DMS153 treated with DMSO at 0.1 percent for 48 hours (cell line): ENCODE results near the gene EFNA1.
"Not testable (repeated sequence)": the region's sequence is repeated elsewhere in the genome, so short reads cannot be mapped to it uniquely, and the experiment has no call there.

Experiments used
- DNase-seq: peaks from one replicate; lab custom pipeline; 2025; ENCODE audit not compliant: unreplicated experiment; lab: John Stamatoyannopoulos, UW

EFNA1 gene

DNA sequence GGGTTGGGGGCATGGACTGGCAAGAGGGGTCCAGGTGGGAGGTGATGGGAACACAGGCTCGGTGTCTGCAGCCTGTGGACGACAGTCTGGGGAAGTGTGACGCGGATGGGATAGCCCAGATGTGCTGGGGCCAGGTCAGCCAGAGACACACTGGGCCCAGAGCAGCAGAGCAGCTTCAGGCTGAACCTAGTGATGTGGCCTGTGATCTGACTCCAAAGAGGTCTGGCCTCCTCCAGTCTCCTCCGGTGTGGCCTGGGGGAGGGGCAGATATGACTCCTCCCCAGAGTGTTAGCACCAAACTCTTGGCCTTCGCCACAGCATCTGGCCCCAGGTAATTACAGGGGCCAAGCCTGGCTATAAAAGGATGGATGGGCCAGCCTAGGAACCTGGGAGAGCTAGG lies 35.5 kb upstream of the EFNA1 start:
- DNase-seq: no peak

GRCh38 chr1:155092641-155093040 lies 35.0 kb upstream of the EFNA1 start:
- no peak for DNase-seq

DNA sequence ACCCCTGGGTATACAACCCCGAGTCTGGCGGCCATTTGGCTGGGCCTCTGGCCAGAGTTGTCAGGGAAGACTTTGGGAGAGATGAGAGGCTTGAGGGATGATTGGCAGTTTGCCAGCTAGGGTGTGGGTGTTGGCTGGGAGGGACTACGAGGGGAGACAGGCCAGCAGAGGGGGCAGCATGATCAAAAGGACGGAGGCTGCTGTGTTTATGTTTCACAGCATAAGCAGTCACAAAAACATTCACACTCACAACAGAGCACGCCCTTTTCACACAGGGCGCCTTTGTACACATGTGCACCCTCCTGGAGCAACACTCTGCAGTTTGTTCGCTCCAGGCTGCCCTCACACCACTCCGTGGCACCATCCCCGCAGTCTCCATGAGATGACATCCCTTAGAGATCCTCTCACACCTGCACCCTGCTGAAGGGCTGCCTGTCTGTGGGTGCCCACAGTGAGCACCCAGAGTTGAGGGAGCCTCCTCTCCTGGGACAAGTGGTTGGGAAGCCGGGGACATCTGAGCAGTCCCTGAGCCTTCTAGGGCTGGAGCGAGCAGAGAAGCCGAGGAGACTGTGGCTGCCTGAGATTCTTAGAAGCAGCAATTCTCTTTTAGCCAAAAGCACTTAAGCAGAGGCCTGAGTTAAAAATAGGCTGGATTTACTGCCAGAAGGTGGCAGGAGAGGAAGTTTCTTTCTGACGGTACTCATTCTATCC lies 33.6 kb upstream of the EFNA1 start:
- DNase-seq: no peak

GRCh38 chr1:155094622-155094948 lies 33.1 kb upstream of the EFNA1 start:
- DNase-seq: no peak

- no peak for DNase-seq
Measured at GRCh38 chr1:155099331-155099730, 28.3 kb upstream of the EFNA1 start.

GRCh38 chr1:155103325-155103724 lies 24.4 kb upstream of the EFNA1 start:
- no peak for DNase-seq

DNA sequence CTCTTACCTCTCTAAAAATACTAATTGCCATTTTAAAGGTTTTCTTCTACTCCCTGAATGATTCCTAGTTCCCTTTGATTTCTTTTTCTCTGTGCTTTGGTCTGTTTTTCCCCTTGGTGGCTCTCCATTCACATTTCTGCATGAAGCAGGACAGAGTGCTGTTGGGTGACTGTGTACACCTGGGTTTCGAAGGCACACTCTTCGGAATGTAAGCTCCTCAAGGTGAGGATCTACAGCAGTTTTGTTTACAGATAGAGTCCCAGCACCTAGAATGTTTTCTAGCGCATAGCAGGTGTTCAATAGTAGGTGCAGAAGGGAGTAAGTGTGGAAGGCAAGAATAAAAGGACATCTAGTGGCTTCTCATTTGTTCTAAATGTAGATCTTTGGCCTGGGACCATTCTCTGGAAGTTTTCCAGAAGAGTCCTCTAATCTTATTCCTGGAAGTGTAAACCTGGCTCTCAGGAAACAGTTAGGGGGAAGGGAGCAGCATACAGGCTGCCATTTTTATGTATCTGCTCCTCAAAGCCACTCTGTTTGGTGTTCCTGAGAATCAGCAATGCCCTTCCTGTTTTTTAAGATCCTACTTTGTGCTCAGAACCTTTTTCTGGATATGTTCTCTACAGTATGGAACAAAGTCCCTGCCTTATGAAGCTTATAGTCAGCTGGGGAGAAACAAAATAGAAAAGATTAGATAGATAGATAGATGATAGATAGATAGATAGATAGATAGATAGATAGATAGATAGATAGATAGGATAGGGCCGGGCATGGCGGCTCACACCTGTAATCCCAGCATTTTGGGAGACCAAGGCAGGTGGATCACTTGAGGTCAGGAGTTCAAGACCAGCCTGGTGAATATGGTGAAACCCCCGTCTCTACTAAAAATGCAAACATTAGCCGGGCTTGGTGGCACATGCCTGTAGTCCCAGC lies 22.8 kb upstream of the EFNA1 start:
- no peak for DNase-seq

DNA sequence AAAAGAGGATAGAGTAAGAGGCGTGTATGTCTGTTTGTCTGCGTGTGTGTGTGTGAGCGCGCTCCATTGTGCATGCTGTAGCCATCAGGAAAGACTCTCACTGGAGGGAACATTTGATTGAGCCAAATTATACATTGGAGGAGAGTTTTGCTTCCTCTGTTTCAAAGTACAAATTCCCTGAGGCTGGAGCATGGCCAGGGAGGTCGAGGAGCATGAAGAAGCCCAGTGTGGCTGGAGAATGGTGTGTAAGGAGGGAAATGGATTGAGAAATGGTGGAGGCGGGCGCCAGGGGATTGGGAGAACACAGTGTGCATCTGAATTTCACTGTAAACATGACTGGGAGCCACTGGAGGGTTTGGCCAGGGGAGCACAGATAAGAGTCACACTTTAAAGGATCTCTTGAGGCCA lies 22.1 kb upstream of the EFNA1 start:
- no peak for DNase-seq

DNA sequence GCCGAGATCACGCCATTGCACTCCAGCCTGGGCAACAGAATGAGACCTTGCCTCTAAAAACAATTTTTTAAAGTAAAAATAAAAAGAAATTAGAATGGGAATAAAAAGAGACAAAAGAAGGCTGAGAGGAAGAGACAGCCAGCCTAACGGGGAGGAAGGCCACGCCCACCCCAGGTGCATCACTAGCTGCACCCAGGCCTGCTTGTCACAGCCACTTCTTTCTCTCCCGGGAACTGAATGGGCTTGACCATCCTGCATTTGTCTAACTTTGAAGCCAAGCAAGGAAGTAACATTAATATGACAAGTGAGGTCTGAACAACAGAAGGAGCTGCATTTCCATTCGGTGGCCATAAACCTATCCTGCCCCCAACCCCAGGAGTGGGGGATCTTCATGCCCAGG lies 20.8 kb upstream of the EFNA1 start:
- no peak for DNase-seq

- DNase-seq: no peak
Measured at GRCh38 chr1:155107309-155108264, 20.1 kb upstream of the EFNA1 start.

GRCh38 chr1:155108296-155108695 lies 19.4 kb upstream of the EFNA1 start:
- no peak for DNase-seq

GRCh38 chr1:155110381-155110780 lies 17.3 kb upstream of the EFNA1 start:
- no peak for DNase-seq

GRCh38 chr1:155110826-155111225 lies 16.9 kb upstream of the EFNA1 start:
- no peak for DNase-seq

DNA sequence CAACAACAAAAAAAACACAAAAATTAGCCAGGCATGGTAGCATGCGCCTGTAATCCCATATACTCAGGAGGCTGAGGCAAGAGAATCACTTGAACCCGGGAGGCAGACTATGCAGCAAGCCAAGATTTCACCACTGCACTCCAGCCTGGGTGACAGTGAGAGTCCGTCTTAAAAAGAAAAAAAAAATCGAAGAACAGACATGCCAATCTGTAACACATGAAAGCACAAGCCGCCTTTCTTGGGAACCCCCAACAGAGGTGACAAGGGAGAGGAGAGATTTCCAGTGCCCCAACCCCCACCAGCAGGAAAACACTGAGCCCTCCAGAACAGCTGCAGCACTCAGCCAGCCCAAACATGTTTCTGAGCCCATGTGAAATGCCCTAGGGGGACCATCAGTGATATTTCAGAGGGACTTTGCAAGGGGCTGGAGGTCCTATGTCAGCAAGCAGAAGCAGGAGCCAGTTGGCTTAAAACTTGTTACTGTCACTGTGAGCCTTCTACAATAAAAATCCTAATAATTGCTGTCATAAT lies 14.2 kb upstream of the EFNA1 start:
- DNase-seq: no peak

- no peak for DNase-seq
Measured at GRCh38 chr1:155116113-155116764, 11.4 kb upstream of the EFNA1 start.

DNA sequence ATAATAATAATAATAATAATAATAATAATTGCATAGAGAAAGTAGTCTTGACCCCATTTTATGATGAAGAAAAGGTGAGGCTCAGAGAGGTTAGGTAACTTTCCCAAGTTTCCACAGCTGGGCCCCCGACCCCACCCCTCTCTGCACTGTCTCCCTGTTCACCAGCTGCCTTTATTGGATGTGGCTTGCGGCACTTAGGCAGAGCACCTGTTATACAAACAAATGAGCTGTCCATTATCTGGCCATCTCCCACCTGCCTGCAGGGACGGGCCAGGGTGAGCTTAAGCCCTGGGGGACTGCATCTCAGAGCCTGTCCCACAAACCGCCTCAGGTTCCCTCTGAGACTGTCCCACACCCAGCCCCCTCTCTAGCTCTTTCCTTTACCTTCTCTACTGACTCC lies 10.1 kb upstream of the EFNA1 start:
- DNase-seq: no peak

DNA sequence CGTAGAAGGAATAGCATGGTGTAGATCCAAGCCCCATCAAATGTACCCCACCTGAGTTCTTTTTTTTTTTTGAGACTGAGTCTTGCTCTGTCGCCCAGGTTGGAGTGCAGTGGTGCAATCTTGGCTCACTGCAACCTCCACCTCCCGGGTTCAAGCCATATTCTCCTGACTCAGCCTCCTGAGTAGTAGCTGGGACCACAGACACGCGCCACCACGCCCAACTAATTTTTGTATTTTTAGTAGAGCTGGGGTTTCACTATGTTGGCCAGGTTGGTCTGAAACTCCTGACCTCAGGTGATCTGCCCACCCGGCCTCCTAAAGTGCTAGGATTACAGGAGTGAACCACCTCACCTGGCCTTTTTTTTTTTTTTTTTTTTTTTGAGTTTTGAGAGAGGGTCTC lies 9.6 kb upstream of the EFNA1 start:
- not testable (repeated sequence) for DNase-seq

- no peak for DNase-seq
Measured at GRCh38 chr1:155120253-155120652, 7.4 kb upstream of the EFNA1 start.

GRCh38 chr1:155121249-155121648 lies 6.4 kb upstream of the EFNA1 start:
- DNase-seq: no peak

- no peak for DNase-seq
Measured at GRCh38 chr1:155122308-155122707, 5.4 kb upstream of the EFNA1 start.

DNA sequence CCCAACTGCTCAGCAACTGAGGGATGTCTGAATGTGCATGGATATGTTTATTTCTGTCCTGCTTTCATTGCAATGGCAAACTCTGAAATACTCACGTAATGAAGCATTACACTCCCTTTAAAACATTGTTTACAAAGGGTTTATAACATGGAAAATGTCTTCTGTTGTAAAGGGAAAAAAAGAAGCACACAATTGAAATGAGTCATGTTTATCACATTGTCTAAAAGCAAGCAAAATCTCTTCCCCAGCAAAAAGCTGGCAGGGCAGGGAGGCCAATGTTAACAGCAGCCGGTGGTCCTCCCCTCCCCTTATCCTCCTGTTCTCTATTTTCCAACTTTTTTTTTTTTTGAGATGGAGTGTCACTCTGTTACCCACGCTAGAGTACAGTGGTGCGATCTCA lies 3.9 kb upstream of the EFNA1 start:
- no peak for DNase-seq
